ENCODE data around the gene CACNA2D4. TPM values are rescaled to one million over a fixed set of nuclear protein-coding genes. Genes with fewer than 3 reads are reported as not detected.

The CACNA2D4 gene
- total RNA-seq, 1 donor from 2014 or later: 1.1 TPM

GRCh38 chr12:1840981-1841425, 77.4 kb downstream of the CACNA2D4 start:
- intact Hi-C loops (cut with DNase I): no loop called here
- ATAC-seq (no peak), DNase-seq (ENCODE audit: missing footprints) (no peak)

- ATAC-seq (no peak), DNase-seq (ENCODE audit: missing footprints) (no peak)
- intact Hi-C loops (cut with DNase I): no loop called here
These were observed 78.2 kb downstream of the CACNA2D4 start for GRCh38 chr12:1839956-1840951.

GRCh38 chr12:1839464-1839863, 79.0 kb downstream of the CACNA2D4 start:
- DNase-seq (ENCODE audit: missing footprints) (no peak), ATAC-seq (no peak)
- intact Hi-C loops (cut with DNase I): no loop called here

- intact Hi-C loops (cut with DNase I): no loop called here
- DNase-seq (ENCODE audit: missing footprints) (no peak), ATAC-seq (no peak)
These were observed 79.5 kb downstream of the CACNA2D4 start for GRCh38 chr12:1838994-1839365.

GRCh38 chr12:1838205-1838993, 80.1 kb downstream of the CACNA2D4 start:
- no peak for DNase-seq (ENCODE audit: missing footprints)
- no peak for ATAC-seq
- intact Hi-C loops (cut with DNase I): no loop called here

- DNase-seq (ENCODE audit: missing footprints) (no peak), ATAC-seq (no peak)
- intact Hi-C loops (cut with DNase I): no loop called here
These were observed 80.8 kb downstream of the CACNA2D4 start for GRCh38 chr12:1837541-1838204.

- ATAC-seq (no peak), DNase-seq (ENCODE audit: missing footprints) (no peak)
- intact Hi-C loops (cut with DNase I): no loop called here
These were observed 81.5 kb downstream of the CACNA2D4 start for GRCh38 chr12:1836854-1837421.

GRCh38 chr12:1836241-1836803, 82.1 kb downstream of the CACNA2D4 start:
- intact Hi-C loops (cut with DNase I): no loop called here
- DNase-seq (ENCODE audit: missing footprints): no peak
- ATAC-seq: no peak

- no peak for DNase-seq (ENCODE audit: missing footprints)
- ATAC-seq: no peak
- intact Hi-C loops (cut with DNase I): no loop called here
These were observed 83.0 kb downstream of the CACNA2D4 start for GRCh38 chr12:1835211-1836131.

DNA sequence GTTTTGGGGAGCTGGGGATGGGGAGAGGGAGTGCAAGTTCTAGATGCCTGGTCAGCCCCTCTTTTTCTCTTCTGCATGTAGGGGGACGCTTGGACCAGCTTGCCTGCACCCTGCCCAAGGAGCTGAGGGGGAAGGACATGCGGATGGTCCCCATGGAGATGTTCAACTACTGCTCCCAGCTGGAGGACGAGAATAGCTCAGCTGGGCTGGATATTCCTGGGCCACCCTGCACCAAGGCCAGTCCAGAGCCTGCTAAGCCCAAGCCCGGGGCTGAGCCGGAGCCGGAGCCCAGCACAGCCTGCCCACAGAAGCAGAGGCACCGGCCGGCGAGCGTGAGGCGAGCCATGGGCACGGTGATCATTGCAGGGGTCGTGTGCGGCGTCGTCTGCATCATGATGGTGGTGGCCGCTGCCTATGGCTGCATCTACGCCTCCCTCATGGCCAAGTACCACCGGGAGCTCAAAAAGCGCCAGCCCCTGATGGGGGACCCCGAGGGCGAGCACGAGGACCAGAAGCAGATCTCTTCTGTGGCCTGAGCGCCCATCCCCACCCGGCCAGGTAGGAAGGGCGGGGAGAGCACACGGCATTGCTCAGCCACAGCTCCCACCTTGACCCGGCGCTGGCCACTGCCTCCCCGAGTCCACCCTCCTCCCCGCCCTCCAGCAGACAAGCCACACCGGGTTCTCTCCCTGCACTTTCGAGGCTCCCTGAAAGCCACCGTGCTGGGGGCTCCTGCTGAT, 84.1 kb downstream of the CACNA2D4 start:
- no peak for DNase-seq (ENCODE audit: missing footprints)
- ATAC-seq: no peak
- intact Hi-C loops (cut with DNase I): no loop called here

DNA sequence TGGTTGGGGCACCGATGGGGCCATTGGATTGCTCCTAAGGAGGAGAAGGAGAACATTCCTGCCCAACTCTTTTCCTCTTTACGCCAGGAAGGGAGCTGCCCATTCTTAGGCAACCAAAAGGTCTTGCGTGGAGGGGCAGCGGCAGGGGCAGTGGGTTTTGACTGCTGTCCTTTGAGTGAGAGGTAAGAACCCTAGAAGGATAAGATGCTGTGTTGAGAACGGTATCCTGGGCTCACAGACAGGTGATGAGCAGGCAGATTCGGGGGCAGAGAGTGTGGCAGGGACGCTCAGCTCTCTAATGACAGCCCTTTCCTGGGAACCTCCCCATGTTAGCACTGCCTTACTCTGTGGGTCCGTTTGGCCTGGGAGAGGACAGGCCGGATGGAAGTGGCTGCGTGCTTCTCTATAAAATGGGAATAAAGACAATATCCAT, 84.8 kb downstream of the CACNA2D4 start:
- ATAC-seq: no peak
- no peak for DNase-seq (ENCODE audit: missing footprints)

DNA sequence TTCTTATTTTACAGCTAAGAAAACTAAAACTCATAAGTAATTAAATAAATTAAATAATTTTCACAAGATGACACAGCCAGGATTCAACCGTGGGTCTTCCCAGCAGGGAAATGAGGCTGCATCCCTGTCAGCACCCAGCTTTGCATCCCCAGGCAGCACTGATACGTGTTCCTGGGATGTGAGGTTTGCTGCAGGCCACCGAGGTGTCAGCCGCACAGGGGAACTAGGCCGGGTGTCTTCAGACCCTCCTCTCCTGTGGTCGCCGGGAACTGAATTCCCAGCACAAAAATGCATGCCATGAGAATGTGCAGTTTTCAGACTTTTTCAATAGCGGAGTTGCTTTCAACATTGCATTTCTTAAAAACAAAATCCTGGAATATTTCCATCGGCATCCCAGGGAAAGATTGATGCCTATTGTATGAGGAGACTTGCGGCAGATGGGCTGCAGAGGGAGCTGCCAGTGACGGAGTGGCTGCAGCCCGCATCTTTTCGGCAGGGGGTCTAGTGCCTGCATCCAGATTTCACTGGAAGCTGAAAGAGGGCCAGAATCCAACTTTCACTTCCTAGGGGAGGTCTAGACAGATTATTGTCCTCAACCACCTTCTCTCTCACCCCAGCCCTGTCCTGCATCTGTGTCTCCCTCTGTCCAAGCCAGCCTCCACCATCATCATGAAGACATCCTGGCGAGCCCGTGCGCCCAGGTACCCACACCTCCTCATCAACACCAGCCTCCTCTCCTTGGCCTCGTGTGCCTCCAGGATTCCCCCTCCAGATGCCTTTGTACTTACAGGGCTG, 85.5 kb downstream of the CACNA2D4 start:
- intact Hi-C loops (cut with DNase I): no loop called here
- no peak for ATAC-seq
- no peak for DNase-seq (ENCODE audit: missing footprints)

More for the DNA sequence above, 84.8 kb downstream of the CACNA2D4 start:
- intact Hi-C loops (cut with DNase I): no loop called here

DNA sequence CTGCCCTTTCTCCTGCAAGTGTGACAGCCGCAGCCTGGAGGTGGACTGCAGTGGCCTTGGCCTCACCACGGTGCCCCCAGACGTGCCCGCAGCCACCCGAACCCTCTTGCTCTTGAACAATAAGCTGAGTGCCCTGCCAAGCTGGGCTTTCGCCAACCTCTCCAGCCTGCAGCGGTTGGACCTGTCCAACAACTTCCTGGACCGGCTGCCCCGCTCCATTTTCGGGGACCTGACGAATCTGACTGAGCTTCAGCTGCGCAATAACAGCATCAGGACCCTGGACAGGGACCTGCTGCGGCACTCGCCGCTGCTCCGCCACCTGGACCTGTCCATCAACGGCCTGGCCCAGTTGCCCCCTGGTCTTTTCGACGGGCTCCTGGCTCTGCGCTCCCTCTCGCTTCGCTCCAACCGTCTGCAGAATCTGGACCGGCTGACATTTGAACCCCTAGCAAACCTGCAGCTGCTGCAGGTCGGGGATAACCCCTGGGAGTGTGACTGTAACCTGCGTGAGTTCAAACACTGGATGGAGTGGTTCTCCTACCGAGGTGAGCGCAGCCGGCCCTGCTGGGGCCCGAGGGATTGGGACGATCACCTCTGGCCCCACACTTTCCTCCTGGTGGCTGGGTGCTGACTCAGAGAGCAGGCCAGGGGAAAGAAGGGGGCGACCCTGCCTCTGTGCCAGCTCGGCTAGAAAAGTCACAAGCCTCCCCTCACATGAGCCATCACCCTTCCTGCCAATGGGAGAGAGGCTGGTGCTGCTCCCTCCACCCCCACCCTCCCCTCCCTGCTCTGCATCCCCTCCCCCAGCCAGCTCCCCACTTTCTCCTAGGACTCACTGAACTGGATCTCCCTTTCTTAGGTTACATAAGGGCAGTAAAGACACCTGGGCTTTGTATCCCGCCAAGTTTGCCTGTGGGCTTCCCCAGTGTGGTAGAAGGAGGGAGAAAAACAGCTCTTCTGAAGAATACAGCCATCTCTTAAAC, 87.2 kb downstream of the CACNA2D4 start:
- intact Hi-C loops (cut with DNase I): no loop called here
- DNase-seq (ENCODE audit: missing footprints) (no peak), ATAC-seq (peak; percentile 62)

DNA sequence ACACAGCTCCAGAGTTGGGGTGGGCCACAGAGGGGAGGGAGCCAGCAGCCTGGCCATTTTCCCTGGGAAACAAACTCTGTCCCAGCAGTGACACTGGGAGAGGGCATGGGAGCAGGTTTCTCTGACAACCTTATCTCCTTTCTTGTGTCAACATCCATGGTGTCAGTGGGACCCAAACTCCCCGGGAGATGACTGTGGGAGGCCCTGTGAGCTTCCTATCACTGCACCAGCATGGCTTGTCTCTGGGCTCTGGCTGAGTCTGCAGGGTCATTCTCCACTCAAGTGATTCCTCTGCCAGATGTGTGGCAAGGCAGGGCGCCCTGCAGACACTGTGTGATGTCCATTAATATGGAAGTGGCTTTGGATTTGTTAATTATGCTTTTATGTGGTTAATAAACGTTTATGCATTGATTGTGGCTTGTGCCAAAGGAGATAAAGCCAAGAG, 88.0 kb downstream of the CACNA2D4 start:
- no peak for ATAC-seq
- DNase-seq (ENCODE audit: missing footprints): no peak
- intact Hi-C loops (cut with DNase I): no loop called here

DNA sequence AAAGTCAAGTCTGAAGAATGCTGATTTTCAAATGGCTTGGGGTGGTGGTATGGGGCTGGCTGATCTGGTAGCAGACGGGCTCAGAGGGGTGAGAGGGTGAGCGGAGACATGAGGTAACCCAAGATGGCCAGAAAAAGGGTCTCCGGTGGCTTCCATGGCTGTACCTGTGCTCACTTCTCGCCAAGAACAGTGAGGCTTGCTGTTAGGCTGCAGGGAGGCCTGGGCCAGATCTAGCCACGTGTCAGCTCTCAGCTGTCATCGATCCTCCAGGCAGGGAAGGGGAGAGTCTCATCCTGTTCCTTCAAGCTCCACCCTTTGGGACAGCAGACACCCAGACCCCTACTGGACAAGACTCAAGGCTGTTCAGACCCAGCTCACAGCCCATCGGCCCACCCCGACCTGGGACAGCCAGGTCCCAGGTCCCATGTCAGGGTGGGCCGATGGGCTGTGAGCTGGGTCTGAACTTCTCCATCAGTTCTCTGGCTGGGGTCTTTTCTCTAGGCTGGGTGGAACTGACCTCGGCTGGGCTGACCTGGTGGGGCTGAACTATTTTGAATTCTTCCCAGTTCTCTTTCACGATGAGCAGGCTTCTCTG, 89.0 kb downstream of the CACNA2D4 start:
- no peak for ATAC-seq
- intact Hi-C loops (cut with DNase I): no loop called here
- DNase-seq (ENCODE audit: missing footprints): no peak

All from Right ventricle myocardium inferior (tissue), 1 donor.